GM13976 (cell line): ENCODE data around the gene TENM3.

Experiments used
- DNase-seq: peaks from one replicate; pipeline ENCODE4 v3.0.0; 2012; ENCODE audit warnings: low spot score
- CTCF ChIP-seq: IDR thresholded peaks from 2 replicates; pipeline ENCODE4 v1.5.1; 2012; ENCODE audit warnings: borderline replicate concordance, mild to moderate bottlenecking; ENCODE audit not compliant: insufficient read depth; ENCODE audit errors: extremely low read depth, missing control alignments, control extremely low read depth
- in situ Hi-C: fragments of 300-500 bp; cut with MboI; formaldehyde crosslinking; loops from one replicate; pipeline ENCODE4 v1.12.0; 2022; ENCODE audit warnings: low sequenced_read_pairs, mixed read lengths, inconsistent platforms; ENCODE audit not compliant: unreplicated experiment

The TENM3 gene

GRCh38 chr4:182251116-182251515, 7.9 kb downstream of the TENM3 start:
- no peak for DNase-seq
- in situ Hi-C loops = no loop called here
- no peak for TF ChIP-seq CTCF

GRCh38 chr4:182252220-182252619, 9.0 kb downstream of the TENM3 start:
- in situ Hi-C loops = no loop called here
- TF ChIP-seq CTCF = no peak

GRCh38 chr4:182254026-182254780, 11.0 kb downstream of the TENM3 start:
- DNase-seq = no peak
- TF ChIP-seq CTCF = no peak
- in situ Hi-C loops = no loop called here

More at GRCh38 chr4:182252220-182252619, 9.0 kb downstream of the TENM3 start:
- DNase-seq = no peak

- DNase-seq = no peak
- in situ Hi-C loops = no loop called here
- TF ChIP-seq CTCF = no peak
Observed at GRCh38 chr4:182255441-182256190, 12.4 kb downstream of the TENM3 start.

GRCh38 chr4:182257016-182257415, 13.8 kb downstream of the TENM3 start:
- in situ Hi-C loops = no loop called here
- no peak for DNase-seq

GRCh38 chr4:182257503-182257902, 14.3 kb downstream of the TENM3 start:
- in situ Hi-C loops = no loop called here
- no peak for DNase-seq
- TF ChIP-seq CTCF = no peak

More at GRCh38 chr4:182257016-182257415, 13.8 kb downstream of the TENM3 start:
- no peak for TF ChIP-seq CTCF
